GM19468 (cell line): Measurements from ENCODE around the gene FOXM1.

Experiments used
- ATAC-seq: cut with Tn5 transposase; IDR thresholded peaks from one replicate; pipeline ENCODE4 v1.9.1; 2021; ENCODE audit warnings: mild to moderate bottlenecking, moderate library complexity, moderate number of reproducible peaks; ENCODE audit not compliant: unreplicated experiment; ENCODE audit errors: extremely low read depth

Gene FOXM1

DNA sequence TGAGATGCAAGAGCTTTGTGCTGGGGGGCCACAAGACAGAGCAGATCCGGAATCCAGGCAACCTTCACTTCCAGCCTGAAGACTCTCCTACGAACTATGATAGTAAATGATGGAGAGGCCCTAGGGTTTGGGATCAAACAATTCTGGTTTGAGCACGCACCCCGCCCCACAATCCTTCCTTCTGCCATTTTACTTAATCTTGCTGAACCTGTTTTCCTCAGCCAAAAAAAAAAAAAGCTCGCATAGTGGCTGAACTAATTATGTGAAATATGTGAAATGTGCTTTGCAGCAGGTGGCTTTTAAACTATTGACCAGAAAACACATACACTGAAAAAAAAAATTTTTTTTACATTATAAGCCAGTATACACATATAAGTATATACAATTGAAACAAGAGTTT lies 65.2 kb downstream of the FOXM1 start:
- ATAC-seq = no peak
